Ishikawa (cell line): ENCODE results near the gene TNS1.

ENCODE experiments used
- CEBPB ChIP-seq: IDR thresholded peaks from 2 replicates; pipeline ENCODE4 v1.6.1; 2012
- CREB1 ChIP-seq: IDR thresholded peaks from 2 replicates; pipeline ENCODE4 v1.6.1; 2012; ENCODE audit warnings: low read depth
- EGR1 ChIP-seq: IDR thresholded peaks from 2 replicates; pipeline ENCODE4 v1.6.1; 2012
- EP300 ChIP-seq: IDR thresholded peaks from 2 replicates; pipeline ENCODE4 v1.6.1; 2012; ENCODE audit warnings: borderline replicate concordance
- RAD21 ChIP-seq: IDR thresholded peaks from 2 replicates; pipeline ENCODE4 v1.6.1; 2012; ENCODE audit warnings: low read depth
- TAF1 ChIP-seq: IDR thresholded peaks from 2 replicates; pipeline ENCODE4 v1.6.1; 2012; ENCODE audit warnings: low read depth, mild to moderate bottlenecking
- TCF12 ChIP-seq: IDR thresholded peaks from 2 replicates; pipeline ENCODE4 v1.6.1; 2012; ENCODE audit warnings: low read depth
- TEAD4 ChIP-seq: IDR thresholded peaks from 2 replicates; pipeline ENCODE4 v1.6.1; 2012
- YY1 ChIP-seq: IDR thresholded peaks from 2 replicates; pipeline ENCODE4 v1.6.1; 2012; ENCODE audit warnings: low read depth
- ZBTB7A ChIP-seq: IDR thresholded peaks from 2 replicates; pipeline ENCODE4 v1.6.1; 2012; ENCODE audit warnings: low read depth
- TF ChIP-seq, protein P1 (sequence below): IDR thresholded peaks from 2 replicates; pipeline ENCODE4 v1.6.1; 2012; ENCODE audit warnings: low read depth, mild to moderate bottlenecking
- TF ChIP-seq, protein P2 (sequence below): IDR thresholded peaks from 2 replicates; pipeline ENCODE4 v1.6.1; 2012
- TF ChIP-seq, protein P3 (sequence below): IDR thresholded peaks from 2 replicates; pipeline ENCODE4 v1.6.1; 2012

DNA sequence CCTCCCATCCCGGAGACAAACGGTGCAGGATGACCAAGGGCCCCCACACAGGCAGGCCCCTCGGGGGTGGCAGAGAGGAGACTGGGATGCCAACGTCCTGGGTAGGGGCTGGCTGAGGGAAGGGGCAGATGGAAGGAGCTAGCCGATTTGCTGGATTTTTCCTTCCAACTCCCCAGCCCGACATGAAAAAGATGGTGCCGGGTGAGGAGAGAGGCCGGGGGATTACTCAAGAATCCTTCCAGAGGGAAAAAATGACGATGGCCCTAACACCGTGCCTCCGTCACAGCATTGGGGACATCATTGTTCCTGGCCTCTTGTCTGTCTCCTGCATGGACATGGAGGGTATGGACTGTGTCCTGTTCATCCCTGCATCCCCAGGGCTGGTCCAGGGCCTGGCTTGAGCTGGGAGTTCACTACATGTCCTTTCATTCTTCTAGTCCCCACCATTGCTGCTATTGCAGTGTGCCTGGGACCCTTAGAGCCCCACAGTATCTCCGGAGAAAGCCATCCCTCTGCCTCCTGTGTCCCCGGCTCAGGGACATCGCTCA lies 217.7 kb downstream of the TNS1 start:
- TF ChIP-seq RAD21 (no peak), CREB1 (no peak), TCF12 (no peak), EGR1 (no peak), CEBPB (no peak), TEAD4 (no peak), TAF1 (no peak), ZBTB7A (no peak), EP300 (no peak), YY1 (no peak)
- TF ChIP-seq, protein P1, sequence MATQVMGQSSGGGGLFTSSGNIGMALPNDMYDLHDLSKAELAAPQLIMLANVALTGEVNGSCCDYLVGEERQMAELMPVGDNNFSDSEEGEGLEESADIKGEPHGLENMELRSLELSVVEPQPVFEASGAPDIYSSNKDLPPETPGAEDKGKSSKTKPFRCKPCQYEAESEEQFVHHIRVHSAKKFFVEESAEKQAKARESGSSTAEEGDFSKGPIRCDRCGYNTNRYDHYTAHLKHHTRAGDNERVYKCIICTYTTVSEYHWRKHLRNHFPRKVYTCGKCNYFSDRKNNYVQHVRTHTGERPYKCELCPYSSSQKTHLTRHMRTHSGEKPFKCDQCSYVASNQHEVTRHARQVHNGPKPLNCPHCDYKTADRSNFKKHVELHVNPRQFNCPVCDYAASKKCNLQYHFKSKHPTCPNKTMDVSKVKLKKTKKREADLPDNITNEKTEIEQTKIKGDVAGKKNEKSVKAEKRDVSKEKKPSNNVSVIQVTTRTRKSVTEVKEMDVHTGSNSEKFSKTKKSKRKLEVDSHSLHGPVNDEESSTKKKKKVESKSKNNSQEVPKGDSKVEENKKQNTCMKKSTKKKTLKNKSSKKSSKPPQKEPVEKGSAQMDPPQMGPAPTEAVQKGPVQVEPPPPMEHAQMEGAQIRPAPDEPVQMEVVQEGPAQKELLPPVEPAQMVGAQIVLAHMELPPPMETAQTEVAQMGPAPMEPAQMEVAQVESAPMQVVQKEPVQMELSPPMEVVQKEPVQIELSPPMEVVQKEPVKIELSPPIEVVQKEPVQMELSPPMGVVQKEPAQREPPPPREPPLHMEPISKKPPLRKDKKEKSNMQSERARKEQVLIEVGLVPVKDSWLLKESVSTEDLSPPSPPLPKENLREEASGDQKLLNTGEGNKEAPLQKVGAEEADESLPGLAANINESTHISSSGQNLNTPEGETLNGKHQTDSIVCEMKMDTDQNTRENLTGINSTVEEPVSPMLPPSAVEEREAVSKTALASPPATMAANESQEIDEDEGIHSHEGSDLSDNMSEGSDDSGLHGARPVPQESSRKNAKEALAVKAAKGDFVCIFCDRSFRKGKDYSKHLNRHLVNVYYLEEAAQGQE, result no peak
- TF ChIP-seq, protein P2, sequence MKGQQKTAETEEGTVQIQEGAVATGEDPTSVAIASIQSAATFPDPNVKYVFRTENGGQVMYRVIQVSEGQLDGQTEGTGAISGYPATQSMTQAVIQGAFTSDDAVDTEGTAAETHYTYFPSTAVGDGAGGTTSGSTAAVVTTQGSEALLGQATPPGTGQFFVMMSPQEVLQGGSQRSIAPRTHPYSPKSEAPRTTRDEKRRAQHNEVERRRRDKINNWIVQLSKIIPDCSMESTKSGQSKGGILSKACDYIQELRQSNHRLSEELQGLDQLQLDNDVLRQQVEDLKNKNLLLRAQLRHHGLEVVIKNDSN, result no peak
- TF ChIP-seq, protein P3, sequence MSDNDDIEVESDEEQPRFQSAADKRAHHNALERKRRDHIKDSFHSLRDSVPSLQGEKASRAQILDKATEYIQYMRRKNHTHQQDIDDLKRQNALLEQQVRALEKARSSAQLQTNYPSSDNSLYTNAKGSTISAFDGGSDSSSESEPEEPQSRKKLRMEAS, result no peak
